Effector memory CD4-positive, alpha-beta T cell (primary cell): Measurements from ENCODE around the gene LPCAT1.
"Not testable (repeated sequence)": the region's sequence is repeated elsewhere in the genome, so short reads cannot be mapped to it uniquely, and the experiment has no call there.

Experiments
- DNase-seq, 3 donors: peaks; one replicate each; pipeline ENCODE4 v3.0.0-alpha.2; 2020
- H3K27ac ChIP-seq: 2 replicates; pipeline ENCODE4 v1.7.0; 2013; ENCODE audit warnings: mild to moderate bottlenecking, low read length, moderate library complexity; ENCODE audit not compliant: insufficient read depth, poor library complexity, severe bottlenecking
- H3K27me3 ChIP-seq: replicated peaks from 2 replicates; pipeline ENCODE4 v1.7.0; 2013; ENCODE audit warnings: mild to moderate bottlenecking, low read length; ENCODE audit not compliant: insufficient read depth, control insufficient read depth, poor library complexity, severe bottlenecking
- H3K36me3 ChIP-seq: 2 replicates; pipeline ENCODE4 v1.7.0; 2013; ENCODE audit warnings: mild to moderate bottlenecking, low read length, moderate library complexity; ENCODE audit not compliant: control insufficient read depth, insufficient read depth
- H3K4me1 ChIP-seq: 2 replicates; pipeline ENCODE4 v1.7.0; 2013; ENCODE audit warnings: low read length, mild to moderate bottlenecking; ENCODE audit not compliant: control insufficient read depth, insufficient read depth, poor library complexity, severe bottlenecking
- H3K4me3 ChIP-seq: 2 replicates; pipeline ENCODE4 v1.7.0; 2013; ENCODE audit warnings: low read length, low read depth, mild to moderate bottlenecking; ENCODE audit not compliant: insufficient read depth, poor library complexity, severe bottlenecking
- H3K9me3 ChIP-seq: 2 replicates; pipeline ENCODE4 v1.7.0; 2013; ENCODE audit warnings: mild to moderate bottlenecking, low read length, moderate library complexity; ENCODE audit not compliant: control insufficient read depth

LPCAT1 gene

GRCh38 chr5:1563617-1564181 is 39.9 kb upstream of the LPCAT1 start:
- Histone ChIP-seq H3K9me3 (no peaks in the 10 kb centered on the region), H3K36me3 (no peaks in the 10 kb centered on the region), H3K4me1 (no peaks in the 10 kb centered on the region), H3K4me3 (no peak overlapping the region), H3K27me3 (no peaks in the 10 kb centered on the region), H3K27ac (no peak overlapping the region)
- DNase-seq, result no peak

DNA sequence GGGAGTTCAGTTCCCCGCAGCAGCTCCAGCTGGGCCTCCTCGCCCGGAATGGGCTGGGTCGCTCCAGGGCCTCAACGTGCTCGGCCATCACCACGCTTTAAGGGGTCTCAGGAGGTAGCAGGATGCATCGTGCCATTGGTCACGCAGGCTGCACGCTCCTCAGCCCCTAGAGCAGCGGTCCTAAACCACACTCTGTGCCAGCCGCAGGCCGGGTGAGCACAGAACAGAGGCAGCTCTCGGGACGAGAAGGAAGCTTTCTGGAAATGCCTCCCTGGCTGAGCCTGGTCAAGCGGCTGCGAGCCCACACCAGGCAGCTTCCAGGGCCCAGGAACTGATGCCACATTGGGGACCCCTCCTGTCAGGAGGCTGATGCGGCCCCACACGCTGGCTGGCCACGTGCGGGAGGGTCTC is 39.3 kb upstream of the LPCAT1 start:
- no peak for DNase-seq
- no peak overlapping the region for H3K27ac ChIP-seq
- H3K36me3 ChIP-seq, result no peaks in the 10 kb centered on the region
- H3K9me3 ChIP-seq, result no peaks in the 10 kb centered on the region
- no peaks in the 10 kb centered on the region for H3K4me1 ChIP-seq
- no peak overlapping the region for H3K4me3 ChIP-seq
- H3K27me3 ChIP-seq, result no peaks in the 10 kb centered on the region

GRCh38 chr5:1562599-1562998 is 38.8 kb upstream of the LPCAT1 start:
- Histone ChIP-seq H3K9me3 (no peaks in the 10 kb centered on the region), H3K4me3 (no peak overlapping the region), H3K4me1 (no peaks in the 10 kb centered on the region), H3K36me3 (no peaks in the 10 kb centered on the region), H3K27me3 (no peaks in the 10 kb centered on the region), H3K27ac (no peak overlapping the region)
- no peak for DNase-seq

- H3K27me3 ChIP-seq, result no peaks in the 10 kb centered on the region
Observed at GRCh38 chr5:1561402-1561929, 37.7 kb upstream of the LPCAT1 start.

GRCh38 chr5:1560499-1560898 is 36.7 kb upstream of the LPCAT1 start:
- not testable (repeated sequence) for H3K27ac ChIP-seq, H3K4me3 ChIP-seq, H3K9me3 ChIP-seq, H3K4me1 ChIP-seq, H3K36me3 ChIP-seq, DNase-seq, H3K27me3 ChIP-seq

More at GRCh38 chr5:1561402-1561929, 37.7 kb upstream of the LPCAT1 start:
- H3K27ac ChIP-seq, result no peak overlapping the region
- H3K4me3 ChIP-seq, result no peak overlapping the region
- no peaks in the 10 kb centered on the region for H3K9me3 ChIP-seq
- no peak for DNase-seq
- H3K36me3 ChIP-seq, result no peaks in the 10 kb centered on the region
- H3K4me1 ChIP-seq, result no peaks in the 10 kb centered on the region

GRCh38 chr5:1558944-1559343 is 35.2 kb upstream of the LPCAT1 start:
- Histone ChIP-seq H3K4me3 (no peak overlapping the region), H3K9me3 (no peaks in the 10 kb centered on the region), H3K27ac (no peak overlapping the region), H3K4me1 (no peaks in the 10 kb centered on the region), H3K36me3 (no peaks in the 10 kb centered on the region), H3K27me3 (no peaks in the 10 kb centered on the region)
- no peak for DNase-seq

DNA sequence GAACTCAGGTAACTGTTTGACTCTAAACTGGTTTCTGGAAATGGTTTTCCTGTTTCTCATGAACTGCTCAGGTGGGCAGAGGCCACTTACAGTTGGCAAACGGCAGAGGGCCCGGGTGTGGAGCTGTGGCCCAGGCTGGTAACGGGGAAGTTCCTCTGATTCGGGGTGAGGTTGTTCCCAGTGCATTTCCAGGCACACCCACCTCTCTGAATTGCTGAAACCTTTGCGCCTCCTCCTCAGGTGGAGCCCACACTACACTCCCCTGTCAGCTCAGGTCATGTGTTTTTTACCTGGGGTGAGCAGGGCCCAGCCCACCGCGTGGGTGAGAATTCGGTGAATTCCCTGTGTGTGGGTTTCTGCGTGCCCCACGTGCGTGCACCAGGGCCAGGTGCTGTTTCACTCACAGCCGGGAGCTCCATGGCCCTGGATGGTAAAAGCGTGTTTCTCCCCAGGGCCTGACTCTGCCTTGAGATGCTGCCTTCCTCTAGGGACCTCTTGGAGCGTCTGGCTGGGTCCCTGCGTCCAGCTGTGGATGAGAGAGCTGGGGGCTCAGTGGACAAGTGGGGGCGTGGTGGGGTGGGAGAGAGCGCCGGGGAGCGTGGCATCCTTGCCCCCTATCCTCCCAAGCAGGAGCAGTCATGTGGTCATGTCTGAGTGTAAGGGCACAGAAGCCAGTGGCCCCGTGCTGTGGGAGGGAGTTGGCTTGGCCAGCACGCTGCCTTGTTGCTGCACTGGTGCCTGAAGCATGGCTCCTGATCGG is 33.5 kb upstream of the LPCAT1 start:
- no peaks in the 10 kb centered on the region for H3K27me3 ChIP-seq
- H3K9me3 ChIP-seq, result no peaks in the 10 kb centered on the region
- DNase-seq, result no peak
- H3K36me3 ChIP-seq, result no peaks in the 10 kb centered on the region
- H3K4me3 ChIP-seq, result no peak overlapping the region
- H3K27ac ChIP-seq, result no peak overlapping the region
- no peaks in the 10 kb centered on the region for H3K4me1 ChIP-seq

DNA sequence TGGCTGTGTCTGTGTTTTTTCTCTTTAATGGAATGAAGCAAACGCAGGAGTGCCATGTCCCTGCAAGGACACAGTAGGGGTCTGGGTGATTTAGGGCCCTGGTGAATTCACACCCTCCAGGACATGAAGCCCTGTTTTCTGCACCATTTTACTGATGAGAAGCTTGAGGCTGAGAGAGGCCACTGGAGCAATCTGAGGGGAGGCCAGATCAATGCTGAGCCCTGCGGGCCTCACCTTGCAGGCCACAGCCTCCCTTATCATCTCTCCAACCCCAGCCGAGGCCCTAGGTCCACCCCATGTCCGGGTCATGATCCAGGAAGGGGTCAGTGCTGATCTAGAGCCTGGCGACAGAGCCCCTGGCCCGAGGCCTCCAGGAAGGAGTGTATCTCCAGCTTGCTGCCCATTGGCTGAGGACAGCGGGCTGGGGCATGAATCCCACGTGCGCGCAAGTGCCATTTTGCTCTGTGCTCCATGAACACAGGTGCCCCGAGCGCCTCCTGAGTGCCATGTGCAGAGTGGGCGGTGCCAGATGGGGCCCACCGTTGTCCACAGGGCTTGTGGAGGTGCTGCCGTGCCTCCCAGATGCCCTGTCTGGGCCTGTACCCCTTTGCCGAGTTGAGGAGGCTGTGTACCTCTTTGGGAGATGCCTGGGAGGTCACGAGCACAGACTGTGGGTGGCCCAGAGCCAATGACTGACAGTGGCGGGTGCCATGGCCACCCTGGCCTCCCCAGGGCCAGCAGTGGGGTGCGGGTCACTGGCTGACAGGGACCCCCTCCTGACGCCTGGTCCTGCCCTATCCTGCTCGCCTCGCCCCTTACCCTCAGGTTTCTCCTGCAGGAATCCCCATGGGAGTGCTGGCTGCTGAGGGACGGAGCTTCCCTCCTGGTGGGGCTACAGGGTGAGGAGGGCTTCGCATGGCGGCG is 32.3 kb upstream of the LPCAT1 start:
- no peaks in the 10 kb centered on the region for H3K27me3 ChIP-seq
- DNase-seq, result no peak

DNA sequence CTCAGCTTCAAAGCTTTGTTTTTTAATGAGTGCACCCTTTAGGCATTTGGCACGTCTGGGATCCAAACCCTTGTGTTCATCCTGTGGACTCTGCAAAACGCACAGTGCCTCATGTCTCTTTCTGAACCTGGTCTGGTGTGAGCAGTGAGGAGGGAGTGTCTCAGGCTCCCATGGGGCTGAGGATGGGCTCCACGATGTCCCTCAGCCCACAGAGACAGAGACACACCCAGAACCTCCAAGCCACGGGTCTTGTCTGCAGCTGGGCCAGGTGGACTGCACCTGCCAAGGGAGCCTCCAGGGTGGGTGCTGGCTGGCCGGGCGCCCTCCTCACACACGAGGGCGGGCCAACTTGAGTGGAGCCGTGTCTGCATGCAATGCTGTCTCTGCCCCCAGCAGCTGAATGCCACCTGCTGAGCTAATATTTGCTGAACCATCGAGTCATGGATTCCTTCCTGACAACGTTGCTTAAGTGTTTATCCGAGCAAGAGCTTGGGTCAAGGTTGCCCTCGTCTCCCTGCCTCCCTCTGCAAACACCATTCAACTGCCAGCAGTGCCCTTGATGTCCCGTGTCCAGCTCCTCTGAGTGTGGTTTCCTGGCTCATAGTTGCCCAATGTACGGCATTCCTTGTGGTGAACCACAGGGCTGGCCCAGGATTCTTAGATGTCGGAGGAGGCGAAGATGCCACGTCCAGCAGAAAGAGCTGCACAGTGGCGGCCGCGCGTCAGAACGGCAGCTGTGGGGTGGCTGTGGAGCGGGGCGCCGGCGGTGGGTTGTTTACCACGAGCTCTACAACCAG is 31.4 kb upstream of the LPCAT1 start:
- DNase-seq, result no peak
- H3K36me3 ChIP-seq, result no peaks in the 10 kb centered on the region
- H3K27me3 ChIP-seq, result no peaks in the 10 kb centered on the region
- no peak overlapping the region for H3K27ac ChIP-seq
- no peaks in the 10 kb centered on the region for H3K9me3 ChIP-seq
- H3K4me3 ChIP-seq, result no peak overlapping the region
- no peaks in the 10 kb centered on the region for H3K4me1 ChIP-seq

More for the DNA sequence above, 32.3 kb upstream of the LPCAT1 start:
- Histone ChIP-seq H3K27ac (no peak overlapping the region), H3K4me3 (no peak overlapping the region), H3K4me1 (no peaks in the 10 kb centered on the region), H3K36me3 (no peaks in the 10 kb centered on the region), H3K9me3 (no peaks in the 10 kb centered on the region)
